DOHH2 (cell line): ENCODE measurements around the gene TGFBR3.

Experiments
- CTCF ChIP-seq: fragments of 200-600 bp; sonication (generic); IDR thresholded peaks from one replicate; pipeline ENCODE4 v1.5.1; 2014; ENCODE audit warnings: antibody characterized with exemption, mild to moderate bottlenecking, low read depth, low read length; ENCODE audit not compliant: poor library complexity, severe bottlenecking
- EZH2phosphoT487 ChIP-seq: fragments of 200-600 bp; sonication (generic); IDR thresholded peaks from 2 replicates; pipeline ENCODE4 v1.6.1; 2017; ENCODE audit warnings: borderline replicate concordance, mild to moderate bottlenecking, antibody characterized with exemption, low read length, moderate library complexity, mixed read lengths

- TF ChIP-seq CTCF (no peak), EZH2phosphoT487 (no peak)
Measured at GRCh38 chr1:91844862-91845528, 41.0 kb downstream of the TGFBR3 start.
